ENCODE results near the gene RPL3. TPM values are rescaled to one million over a fixed set of nuclear protein-coding genes. Genes with fewer than 3 reads are reported as not detected.

The RPL3 gene
- total RNA-seq, 1 experiment from 2014 or later: 1,668 TPM

DNA sequence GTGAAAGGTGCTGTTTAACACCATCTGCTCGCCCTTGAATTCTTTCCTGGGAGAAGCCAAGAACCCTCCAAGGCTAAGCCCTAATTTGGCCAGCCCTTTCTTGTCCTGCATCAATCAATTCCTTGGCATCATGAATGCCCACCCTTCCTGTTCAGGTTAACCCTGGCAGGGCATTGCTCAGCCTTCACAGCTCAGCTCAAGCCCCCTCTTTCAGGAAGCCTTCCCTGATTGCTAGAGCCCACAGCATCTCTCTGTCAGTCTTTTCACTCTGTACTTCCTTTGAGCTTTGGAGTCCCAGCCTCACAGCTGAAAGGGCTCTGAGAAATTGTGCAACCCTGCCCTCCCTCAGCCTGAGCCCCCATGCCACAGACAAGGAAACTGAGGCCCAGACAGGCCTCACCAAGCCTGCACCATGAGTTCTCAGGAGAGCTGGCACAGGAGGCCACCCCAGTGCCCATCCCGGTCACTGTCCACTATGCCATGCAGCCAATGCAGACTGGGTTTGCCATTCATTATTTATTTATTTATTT, 16.9 kb downstream of the RPL3 start:
- Mint-ChIP-seq H3K4me3 (ENCODE audit: unreplicated experiment) (no peak overlapping the region), H3K27me3 (ENCODE audit: insufficient read depth, unreplicated experiment) (no peaks in the 10 kb centered on the region), H3K36me3 (ENCODE audit: insufficient read depth, unreplicated experiment) (peaks cover 7% of the 10 kb centered on the region), H3K27ac (ENCODE audit: unreplicated experiment) (peak overlapping the region; percentile 50), H3K4me1 (ENCODE audit: low read depth, unreplicated experiment) (peaks cover 21% of the 10 kb centered on the region), H3K9me3 (ENCODE audit: unreplicated experiment) (no peaks in the 10 kb centered on the region)
- intact Hi-C loops (cut with micrococcal nuclease; ENCODE audit: unreplicated experiment): no loop called here
- no peaks in the 10 kb centered on the region for H3K27me3 ChIP-seq (replicated peaks; ENCODE audit: control insufficient read depth, insufficient read depth, low read length)
- peaks cover 33% of the 10 kb centered on the region for H3K4me1 ChIP-seq
- H3K9me3 ChIP-seq: no peaks in the 10 kb centered on the region
- no TSS peak for BruUV-seq (replicated peaks)
- no peaks in the 10 kb centered on the region for H3K36me3 ChIP-seq (ENCODE audit: control insufficient read depth, insufficient read depth, low read length)
- POLR2A ChIA-PET: no interaction called here
- CTCF ChIA-PET: no interaction called here
- no peak overlapping the region for H3K4me3 ChIP-seq (ENCODE audit: low read depth, low read length)
- TF ChIP-seq, protein P1, sequence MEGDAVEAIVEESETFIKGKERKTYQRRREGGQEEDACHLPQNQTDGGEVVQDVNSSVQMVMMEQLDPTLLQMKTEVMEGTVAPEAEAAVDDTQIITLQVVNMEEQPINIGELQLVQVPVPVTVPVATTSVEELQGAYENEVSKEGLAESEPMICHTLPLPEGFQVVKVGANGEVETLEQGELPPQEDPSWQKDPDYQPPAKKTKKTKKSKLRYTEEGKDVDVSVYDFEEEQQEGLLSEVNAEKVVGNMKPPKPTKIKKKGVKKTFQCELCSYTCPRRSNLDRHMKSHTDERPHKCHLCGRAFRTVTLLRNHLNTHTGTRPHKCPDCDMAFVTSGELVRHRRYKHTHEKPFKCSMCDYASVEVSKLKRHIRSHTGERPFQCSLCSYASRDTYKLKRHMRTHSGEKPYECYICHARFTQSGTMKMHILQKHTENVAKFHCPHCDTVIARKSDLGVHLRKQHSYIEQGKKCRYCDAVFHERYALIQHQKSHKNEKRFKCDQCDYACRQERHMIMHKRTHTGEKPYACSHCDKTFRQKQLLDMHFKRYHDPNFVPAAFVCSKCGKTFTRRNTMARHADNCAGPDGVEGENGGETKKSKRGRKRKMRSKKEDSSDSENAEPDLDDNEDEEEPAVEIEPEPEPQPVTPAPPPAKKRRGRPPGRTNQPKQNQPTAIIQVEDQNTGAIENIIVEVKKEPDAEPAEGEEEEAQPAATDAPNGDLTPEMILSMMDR (IDR thresholded peaks at IDR 0.05; ENCODE audit: insufficient read depth in 1 of 2, low read depth in 1 of 2, low read length in 1 of 2, severe bottlenecking in 1 of 2, unreplicated experiment in 1 of 2): no peak
- no peak for DNase-seq

DNA sequence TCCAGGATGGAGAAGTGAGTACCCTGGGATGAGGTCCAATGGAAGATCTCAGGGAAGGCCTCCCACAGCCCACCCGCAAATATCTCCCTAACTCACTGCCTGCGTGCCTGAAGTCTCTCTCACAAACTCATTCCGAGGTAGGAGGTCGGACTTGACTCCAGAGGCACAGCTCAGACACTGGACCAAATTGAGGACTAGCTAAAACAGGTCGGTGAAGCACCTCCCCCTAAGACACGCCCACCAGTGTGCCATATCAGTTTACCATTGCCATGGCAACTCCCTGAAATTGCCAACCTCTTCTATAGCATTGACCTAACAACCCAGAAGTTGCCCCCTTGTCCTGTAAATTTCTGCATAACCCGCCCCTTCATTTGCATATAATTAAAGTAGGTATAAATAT, 17.5 kb downstream of the RPL3 start:
- peaks cover 39% of the 10 kb centered on the region for H3K4me1 ChIP-seq
- no peak for DNase-seq

DNA sequence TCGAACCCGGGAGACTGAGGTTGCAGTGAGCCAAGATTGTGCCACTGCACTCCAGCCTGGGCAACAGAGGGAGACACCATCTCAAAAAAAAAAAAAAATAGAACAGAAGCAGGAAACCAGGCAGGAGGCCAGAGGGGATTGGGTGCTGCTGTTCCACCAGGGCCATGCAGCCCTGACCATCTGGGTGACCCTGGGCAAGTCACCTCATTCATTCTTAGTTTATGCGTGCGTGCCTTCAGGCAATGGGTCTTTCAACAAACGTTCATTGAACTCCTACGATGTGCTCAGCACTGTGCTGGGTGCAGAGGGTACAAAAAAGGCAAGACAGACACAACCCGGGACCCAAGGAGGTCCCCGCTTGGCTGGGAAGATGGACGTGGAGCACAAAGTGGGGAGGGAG, 18.3 kb downstream of the RPL3 start:
- Histone ChIP-seq H3K27me3 (replicated peaks; ENCODE audit: control insufficient read depth, insufficient read depth, low read length) (no peaks in the 10 kb centered on the region), H3K9me3 (no peaks in the 10 kb centered on the region), H3K36me3 (ENCODE audit: control insufficient read depth, insufficient read depth, low read length) (no peaks in the 10 kb centered on the region), H3K4me3 (ENCODE audit: low read depth, low read length) (no peak overlapping the region), H3K4me1 (peaks cover 39% of the 10 kb centered on the region)
- peak overlapping the region; percentile 54 for H3K27ac Mint-ChIP-seq (ENCODE audit: unreplicated experiment)
- BruUV-seq (replicated peaks): no TSS peak
- H3K4me1 Mint-ChIP-seq (ENCODE audit: low read depth, unreplicated experiment): peaks cover 27% of the 10 kb centered on the region
- ChIA-PET CTCF (interaction anchor here (0.7 to 2.6 kb wide), 2 partner anchors 10 to 234 kb away, joined by 3 to 9 read pairs; no protein-coding TSS in a partner anchor), POLR2A (no interaction called here)
- DNase-seq: no peak
- H3K36me3 Mint-ChIP-seq (ENCODE audit: insufficient read depth, unreplicated experiment): no peaks in the 10 kb centered on the region
- no peaks in the 10 kb centered on the region for H3K9me3 Mint-ChIP-seq (ENCODE audit: unreplicated experiment)
- TF ChIP-seq, protein P1 (IDR thresholded peaks at IDR 0.05; ENCODE audit: insufficient read depth in 1 of 2, low read depth in 1 of 2, low read length in 1 of 2, severe bottlenecking in 1 of 2, unreplicated experiment in 1 of 2): no peak
- no peaks in the 10 kb centered on the region for H3K27me3 Mint-ChIP-seq (ENCODE audit: insufficient read depth, unreplicated experiment)
- no peak overlapping the region for H3K4me3 Mint-ChIP-seq (ENCODE audit: unreplicated experiment)
- intact Hi-C loops (cut with micrococcal nuclease; ENCODE audit: unreplicated experiment): no loop called here

More for the DNA sequence above, 17.5 kb downstream of the RPL3 start:
- no peaks in the 10 kb centered on the region for H3K36me3 ChIP-seq (ENCODE audit: control insufficient read depth, insufficient read depth, low read length)
- ChIA-PET POLR2A (no interaction called here), CTCF (no interaction called here)
- Mint-ChIP-seq H3K4me1 (ENCODE audit: low read depth, unreplicated experiment) (peaks cover 21% of the 10 kb centered on the region), H3K4me3 (ENCODE audit: unreplicated experiment) (no peak overlapping the region), H3K36me3 (ENCODE audit: insufficient read depth, unreplicated experiment) (peaks cover 4% of the 10 kb centered on the region), H3K9me3 (ENCODE audit: unreplicated experiment) (no peaks in the 10 kb centered on the region), H3K27me3 (ENCODE audit: insufficient read depth, unreplicated experiment) (no peaks in the 10 kb centered on the region), H3K27ac (ENCODE audit: unreplicated experiment) (peak overlapping the region; percentile 50)
- no peaks in the 10 kb centered on the region for H3K27me3 ChIP-seq (replicated peaks; ENCODE audit: control insufficient read depth, insufficient read depth, low read length)
- TF ChIP-seq, protein P1 (IDR thresholded peaks at IDR 0.05; ENCODE audit: insufficient read depth in 1 of 2, low read depth in 1 of 2, low read length in 1 of 2, severe bottlenecking in 1 of 2, unreplicated experiment in 1 of 2): no peak
- intact Hi-C loops (cut with micrococcal nuclease; ENCODE audit: unreplicated experiment): no loop called here
- no peak overlapping the region for H3K4me3 ChIP-seq (ENCODE audit: low read depth, low read length)
- H3K9me3 ChIP-seq: no peaks in the 10 kb centered on the region
- no TSS peak for BruUV-seq (replicated peaks)
